Natural killer cell treated with Interleukin-12 subunit alpha and Interleukin-12 subunit beta and Interleukin-15 and Interleukin-18, amount 100 ng/mL, for 72 hours (primary cell): ENCODE data around the gene PRRC2A. TPM values are rescaled to one million over a fixed set of nuclear protein-coding genes. Genes with fewer than 3 reads are reported as not detected.

ENCODE experiments used
- ATAC-seq, 2 donors: fragments of 150-1000 bp; cut with Tn5 transposase in 1 of 2; sonication (Bioruptor Pico), chemical (Tn5 transposase) in 1 of 2; 2 replicates each; pipeline ENCODE4 v1.10.0; 2021
- DNase-seq: peaks from one replicate; pipeline ENCODE4 v3.0.0; 2022; ENCODE audit warnings: low spot score
- H3K27ac Mint-ChIP-seq, 2 donors: 1 replicate in 1 of 2; 2 replicates in 1 of 2; pipeline ENCODE4 v1.8.0; 2022; ENCODE audit warnings: mixed read lengths in 2 of 2, mild to moderate bottlenecking in 1 of 2, moderate library complexity in 1 of 2
- H3K27me3 Mint-ChIP-seq, 2 donors: 1 replicate in 1 of 2; 2 replicates in 1 of 2; pipeline ENCODE4 v1.8.0; 2022; ENCODE audit warnings: mixed read lengths in 2 of 2
- H3K36me3 Mint-ChIP-seq: one replicate; pipeline ENCODE4 v1.8.0; 2022; ENCODE audit warnings: mixed read lengths
- H3K4me1 Mint-ChIP-seq, 2 donors: 1 replicate in 1 of 2; 2 replicates in 1 of 2; pipeline ENCODE4 v1.8.0; 2022; ENCODE audit warnings: low read depth in 2 of 2, mixed read lengths in 2 of 2, mild to moderate bottlenecking in 1 of 2
- H3K4me3 Mint-ChIP-seq: one replicate; pipeline ENCODE4 v1.8.0; 2022; ENCODE audit warnings: mixed read lengths
- H3K9me3 Mint-ChIP-seq: 2 replicates; pipeline ENCODE4 v1.8.0; 2022; ENCODE audit warnings: mixed read lengths
- total RNA-seq, 2 donors: library from RNA; stranded (reverse); gene quantifications; one replicate each; pipeline ENCODE4 v1.2.3, GENCODE V29; 2022

PRRC2A gene
- total RNA-seq, 2 donors from 2014 or later, result 224 to 345 TPM

DNA sequence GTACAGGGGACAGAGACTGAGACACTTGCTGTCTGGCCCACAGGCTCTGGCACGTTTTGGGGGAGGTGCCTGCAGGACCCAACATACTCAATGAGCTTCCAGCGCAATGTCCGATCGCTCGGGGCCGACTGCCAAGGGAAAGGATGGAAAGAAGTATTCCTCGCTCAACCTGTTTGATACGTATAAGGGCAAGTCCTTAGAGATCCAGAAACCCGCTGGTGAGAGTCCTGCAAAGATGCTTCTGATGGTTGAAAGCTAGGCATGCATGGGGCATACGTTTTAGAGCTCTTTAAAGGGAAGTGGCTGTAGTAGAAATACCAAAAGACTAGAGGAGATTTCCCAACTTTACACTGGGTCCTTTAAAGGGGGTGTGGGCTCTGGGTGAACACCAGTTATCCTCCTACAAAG is 2.2 kb downstream of the PRRC2A start:
- H3K4me3 Mint-ChIP-seq, result peak overlapping the region; percentile 92
- ATAC-seq (no peak), DNase-seq (no peak)
- H3K27ac Mint-ChIP-seq, result peak overlapping the region; percentile 91 to 94
- H3K36me3 Mint-ChIP-seq, result peaks cover 35% of the 10 kb centered on the region
- no peaks in the 10 kb centered on the region for H3K27me3 Mint-ChIP-seq
- no peaks in the 10 kb centered on the region for H3K9me3 Mint-ChIP-seq
- H3K4me1 Mint-ChIP-seq, result peaks cover 27 to 36% of the 10 kb centered on the region in 2 donors

DNA sequence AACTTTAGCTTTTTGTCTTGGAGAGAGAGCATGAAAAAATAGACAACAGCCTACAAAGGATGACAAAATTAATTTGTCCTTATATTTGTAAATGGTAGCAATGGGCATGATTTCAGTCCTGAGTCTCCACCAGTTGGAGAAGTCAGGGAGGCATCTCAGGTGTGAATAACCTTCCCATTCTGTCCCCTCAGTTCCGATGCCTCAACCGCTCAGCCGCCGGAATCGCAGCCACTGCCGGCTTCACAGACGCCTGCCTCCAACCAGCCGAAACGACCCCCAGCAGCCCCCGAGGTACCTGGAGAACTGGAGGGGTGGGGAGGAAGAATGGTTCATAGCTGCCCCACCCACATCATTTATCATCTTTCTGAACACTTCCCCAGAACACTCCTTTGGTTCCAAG is 3.6 kb downstream of the PRRC2A start:
- no peak overlapping the region for H3K4me3 Mint-ChIP-seq
- H3K4me1 Mint-ChIP-seq, result peaks cover 31 to 42% of the 10 kb centered on the region in 2 donors
- DNase-seq, result no peak
- H3K36me3 Mint-ChIP-seq, result peaks cover 41% of the 10 kb centered on the region
- ATAC-seq, result no peak
- no peaks in the 10 kb centered on the region for H3K9me3 Mint-ChIP-seq
- H3K27me3 Mint-ChIP-seq, result no peaks in the 10 kb centered on the region
- no peak overlapping the region for H3K27ac Mint-ChIP-seq

DNA sequence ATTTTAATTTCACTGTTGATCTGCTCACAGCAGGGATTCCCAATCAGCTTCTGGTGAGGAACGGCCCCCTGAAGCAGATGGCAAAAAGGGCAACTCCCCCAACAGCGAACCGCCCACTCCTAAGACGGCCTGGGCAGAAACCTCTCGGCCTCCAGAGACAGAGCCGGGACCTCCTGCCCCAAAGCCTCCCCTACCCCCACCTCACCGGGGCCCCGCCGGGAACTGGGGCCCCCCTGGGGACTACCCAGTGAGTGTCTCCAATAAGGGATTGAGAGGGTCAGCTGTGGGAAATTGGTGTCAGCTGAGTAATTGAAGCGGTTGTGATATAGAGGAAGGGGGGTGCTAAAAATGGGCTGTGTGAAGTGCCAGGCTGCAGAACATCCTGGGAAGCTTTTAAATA is 6.4 kb downstream of the PRRC2A start:
- Mint-ChIP-seq H3K4me3 (no peak overlapping the region), H3K36me3 (peaks cover 43% of the 10 kb centered on the region), H3K9me3 (no peaks in the 10 kb centered on the region), H3K4me1 (peaks cover 27 to 33% of the 10 kb centered on the region in 2 donors), H3K27me3 (no peaks in the 10 kb centered on the region), H3K27ac (no peak overlapping the region)
- ATAC-seq, result no peak
- DNase-seq, result no peak

DNA sequence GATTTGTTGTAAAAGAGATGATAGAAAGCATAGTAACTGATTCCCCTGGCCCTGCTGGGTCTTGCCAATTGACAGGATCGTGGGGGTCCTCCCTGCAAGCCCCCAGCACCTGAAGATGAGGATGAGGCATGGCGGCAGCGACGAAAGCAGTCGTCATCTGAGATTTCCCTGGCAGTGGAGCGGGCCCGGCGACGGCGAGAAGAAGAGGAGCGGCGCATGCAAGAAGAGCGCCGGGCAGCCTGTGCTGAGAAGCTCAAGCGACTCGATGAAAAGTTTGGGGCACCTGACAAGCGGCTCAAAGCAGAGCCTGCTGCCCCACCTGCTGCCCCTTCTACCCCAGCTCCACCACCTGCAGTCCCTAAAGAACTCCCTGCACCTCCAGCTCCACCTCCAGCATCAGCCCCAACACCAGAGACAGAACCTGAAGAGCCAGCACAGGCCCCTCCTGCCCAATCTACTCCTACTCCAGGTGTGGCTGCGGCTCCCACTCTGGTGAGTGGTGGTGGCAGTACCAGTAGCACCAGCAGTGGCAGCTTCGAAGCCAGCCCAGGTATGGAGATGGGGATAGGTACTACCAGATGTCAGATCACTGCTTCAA is 7.3 kb downstream of the PRRC2A start:
- no peak overlapping the region for H3K27ac Mint-ChIP-seq
- DNase-seq (no peak), ATAC-seq (no peak)
- no peaks in the 10 kb centered on the region for H3K27me3 Mint-ChIP-seq
- H3K36me3 Mint-ChIP-seq, result peaks cover 36% of the 10 kb centered on the region
- H3K9me3 Mint-ChIP-seq, result no peaks in the 10 kb centered on the region
- H3K4me1 Mint-ChIP-seq, result peaks cover 19 to 25% of the 10 kb centered on the region in 2 donors
- H3K4me3 Mint-ChIP-seq, result no peak overlapping the region

DNA sequence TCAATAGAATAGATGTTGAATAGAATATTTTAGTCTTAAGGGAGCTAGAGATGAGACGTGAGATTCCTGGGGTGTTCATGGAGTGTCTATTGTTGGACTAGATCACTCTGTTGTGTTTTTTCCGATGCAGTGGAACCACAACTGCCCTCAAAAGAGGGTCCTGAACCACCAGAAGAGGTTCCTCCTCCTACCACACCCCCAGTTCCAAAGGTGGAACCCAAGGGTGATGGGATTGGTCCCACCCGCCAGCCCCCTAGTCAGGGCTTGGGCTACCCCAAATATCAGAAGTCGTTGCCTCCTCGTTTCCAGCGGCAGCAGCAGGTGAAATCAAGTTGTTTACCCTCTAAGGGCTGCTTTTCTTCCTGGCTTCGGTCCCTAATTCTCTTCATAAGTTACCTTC is 8.5 kb downstream of the PRRC2A start:
- Mint-ChIP-seq H3K27ac (no peak overlapping the region), H3K4me1 (peaks cover 20 to 23% of the 10 kb centered on the region in 2 donors), H3K9me3 (no peaks in the 10 kb centered on the region), H3K27me3 (no peaks in the 10 kb centered on the region), H3K36me3 (peaks cover 39% of the 10 kb centered on the region), H3K4me3 (no peak overlapping the region)
- no peak for DNase-seq
- ATAC-seq, result no peak

DNA sequence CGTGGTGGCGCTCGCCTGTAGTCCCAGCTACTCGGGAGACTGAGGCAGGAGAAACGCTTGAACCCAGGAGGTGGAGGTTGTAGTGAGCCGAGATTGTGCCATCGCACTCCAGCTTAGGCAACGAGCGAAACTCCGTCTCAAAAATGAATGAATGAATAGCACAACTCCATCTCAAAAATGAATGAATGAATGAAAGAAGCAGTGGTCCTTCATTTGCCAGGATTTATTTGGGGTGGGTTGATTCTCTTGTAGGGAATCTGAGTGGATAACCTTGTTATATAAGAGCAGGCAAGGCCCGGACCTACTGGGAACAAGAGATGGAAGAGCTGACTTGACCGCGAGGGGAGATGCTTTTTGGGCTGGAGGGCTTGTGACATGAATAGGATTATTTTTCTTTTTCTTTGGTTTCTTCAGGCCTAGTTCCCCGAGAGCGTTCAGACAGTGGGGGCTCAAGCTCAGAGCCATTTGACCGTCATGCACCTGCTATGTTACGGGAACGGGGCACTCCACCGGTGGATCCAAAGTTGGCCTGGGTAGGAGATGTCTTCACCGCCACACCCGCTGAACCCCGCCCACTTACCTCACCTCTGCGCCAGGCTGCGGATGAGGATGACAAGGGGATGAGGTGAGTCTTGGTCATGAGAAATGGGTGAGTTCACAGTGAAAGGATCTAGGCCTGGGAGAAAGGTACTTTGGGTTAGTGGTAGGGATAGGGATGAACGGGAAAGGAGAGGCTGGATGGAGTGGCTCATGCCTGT is 9.8 kb downstream of the PRRC2A start:
- H3K4me1 Mint-ChIP-seq, result peaks cover 21 to 23% of the 10 kb centered on the region in 2 donors
- peak overlapping the region in 1 of 2 donors; percentile 33 for H3K27ac Mint-ChIP-seq
- ATAC-seq (no peak), DNase-seq (no peak)
- peaks cover 46% of the 10 kb centered on the region for H3K36me3 Mint-ChIP-seq
- H3K4me3 Mint-ChIP-seq, result no peak overlapping the region
- H3K27me3 Mint-ChIP-seq, result no peaks in the 10 kb centered on the region
- H3K9me3 Mint-ChIP-seq, result no peaks in the 10 kb centered on the region

DNA sequence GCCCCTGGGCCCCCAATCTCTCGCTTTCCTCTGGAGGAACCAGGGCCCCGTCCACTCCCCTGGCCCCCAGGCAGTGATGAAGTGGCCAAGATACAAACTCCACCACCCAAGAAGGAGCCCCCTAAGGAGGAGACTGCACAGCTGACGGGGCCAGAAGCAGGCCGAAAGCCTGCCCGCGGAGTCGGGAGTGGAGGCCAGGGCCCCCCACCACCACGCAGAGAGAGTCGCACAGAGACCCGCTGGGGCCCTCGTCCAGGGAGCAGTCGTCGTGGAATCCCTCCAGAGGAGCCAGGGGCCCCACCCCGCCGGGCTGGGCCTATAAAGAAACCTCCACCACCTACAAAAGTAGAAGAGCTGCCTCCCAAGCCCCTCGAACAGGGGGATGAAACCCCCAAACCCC is 10.7 kb downstream of the PRRC2A start:
- ATAC-seq, result no peak
- peak overlapping the region in 1 of 2 donors; percentile 48 for H3K27ac Mint-ChIP-seq
- no peak for DNase-seq
- H3K4me1 Mint-ChIP-seq, result peaks cover 19 to 21% of the 10 kb centered on the region in 2 donors
- H3K4me3 Mint-ChIP-seq, result no peak overlapping the region
- H3K27me3 Mint-ChIP-seq, result no peaks in the 10 kb centered on the region
- no peaks in the 10 kb centered on the region for H3K9me3 Mint-ChIP-seq
- peaks cover 47% of the 10 kb centered on the region for H3K36me3 Mint-ChIP-seq

DNA sequence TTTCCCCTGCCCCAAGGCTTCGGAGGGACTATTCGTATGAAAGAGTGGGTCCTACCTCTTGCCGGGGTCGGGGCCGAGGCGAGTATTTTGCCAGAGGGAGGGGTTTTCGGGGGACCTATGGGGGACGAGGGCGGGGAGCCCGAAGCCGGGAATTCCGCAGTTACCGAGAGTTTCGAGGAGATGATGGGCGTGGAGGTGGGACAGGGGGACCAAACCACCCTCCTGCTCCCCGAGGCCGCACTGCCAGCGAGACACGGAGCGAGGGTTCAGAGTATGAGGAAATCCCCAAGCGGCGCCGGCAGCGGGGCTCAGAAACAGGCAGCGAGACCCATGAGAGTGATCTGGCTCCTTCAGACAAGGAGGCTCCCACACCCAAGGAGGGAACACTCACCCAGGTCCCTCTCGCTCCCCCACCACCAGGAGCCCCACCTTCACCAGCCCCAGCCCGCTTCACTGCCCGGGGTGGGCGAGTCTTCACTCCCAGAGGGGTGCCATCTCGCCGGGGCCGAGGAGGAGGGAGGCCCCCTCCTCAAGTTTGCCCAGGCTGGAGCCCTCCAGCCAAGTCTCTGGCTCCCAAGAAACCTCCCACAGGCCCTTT is 11.3 kb downstream of the PRRC2A start:
- Mint-ChIP-seq H3K4me3 (no peak overlapping the region), H3K4me1 (peaks cover 14 to 17% of the 10 kb centered on the region in 2 donors), H3K9me3 (no peaks in the 10 kb centered on the region), H3K27me3 (no peaks in the 10 kb centered on the region), H3K36me3 (peaks cover 41% of the 10 kb centered on the region), H3K27ac (peak overlapping the region in 1 of 2 donors; percentile 48)
- DNase-seq, result no peak
- ATAC-seq, result no peak

DNA sequence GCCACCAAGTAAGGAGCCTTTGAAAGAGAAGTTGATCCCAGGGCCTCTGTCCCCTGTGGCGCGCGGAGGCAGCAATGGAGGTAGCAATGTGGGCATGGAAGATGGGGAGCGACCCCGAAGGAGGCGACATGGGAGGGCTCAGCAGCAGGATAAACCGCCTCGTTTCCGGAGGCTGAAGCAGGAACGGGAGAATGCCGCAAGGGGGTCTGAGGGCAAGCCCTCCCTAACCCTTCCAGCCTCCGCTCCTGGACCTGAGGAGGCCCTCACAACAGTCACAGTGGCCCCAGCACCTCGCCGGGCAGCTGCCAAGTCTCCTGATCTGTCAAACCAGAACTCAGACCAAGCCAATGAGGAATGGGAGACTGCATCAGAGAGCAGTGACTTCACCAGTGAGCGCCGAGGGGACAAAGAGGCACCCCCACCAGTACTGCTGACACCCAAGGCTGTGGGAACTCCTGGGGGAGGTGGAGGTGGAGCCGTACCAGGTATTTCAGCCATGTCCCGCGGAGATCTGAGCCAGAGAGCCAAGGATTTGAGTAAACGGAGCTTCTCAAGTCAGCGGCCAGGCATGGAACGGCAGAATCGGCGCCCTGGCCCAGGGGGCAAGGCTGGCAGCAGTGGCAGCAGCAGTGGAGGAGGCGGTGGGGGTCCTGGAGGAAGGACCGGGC is 11.9 kb downstream of the PRRC2A start:
- peaks cover 35% of the 10 kb centered on the region for H3K36me3 Mint-ChIP-seq

DNA sequence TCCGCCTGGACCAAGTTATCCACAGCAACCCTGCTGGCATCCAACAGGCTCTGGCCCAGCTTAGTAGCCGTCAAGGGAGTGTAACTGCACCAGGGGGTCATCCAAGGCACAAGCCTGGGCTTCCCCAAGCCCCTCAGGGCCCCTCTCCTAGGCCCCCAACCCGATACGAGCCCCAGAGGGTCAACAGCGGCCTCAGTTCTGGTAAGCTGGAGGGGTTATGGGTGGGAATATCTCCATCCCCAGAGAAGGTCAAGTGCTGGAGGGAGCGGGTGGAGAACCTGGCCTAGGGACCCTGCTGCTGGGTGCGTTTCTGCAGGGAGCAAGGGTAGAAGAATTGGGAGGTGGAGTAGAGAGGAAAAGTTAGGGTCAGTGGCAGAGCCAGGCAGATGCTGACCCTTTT is 12.9 kb downstream of the PRRC2A start:
- peaks cover 26% of the 10 kb centered on the region for H3K36me3 Mint-ChIP-seq
- H3K4me1 Mint-ChIP-seq, result peaks cover 0 to 11% of the 10 kb centered on the region in 2 donors
- ATAC-seq, result no peak
- no peak overlapping the region for H3K27ac Mint-ChIP-seq
- no peak overlapping the region for H3K4me3 Mint-ChIP-seq
- H3K9me3 Mint-ChIP-seq, result no peaks in the 10 kb centered on the region
- no peaks in the 10 kb centered on the region for H3K27me3 Mint-ChIP-seq
- DNase-seq, result no peak

More for the DNA sequence above, 11.9 kb downstream of the PRRC2A start:
- Mint-ChIP-seq H3K27ac (peak overlapping the region in 1 of 2 donors; percentile 46), H3K4me3 (no peak overlapping the region), H3K27me3 (no peaks in the 10 kb centered on the region), H3K9me3 (no peaks in the 10 kb centered on the region), H3K4me1 (peaks cover 9 to 17% of the 10 kb centered on the region in 2 donors)
- ATAC-seq (no peak), DNase-seq (no peak)

DNA sequence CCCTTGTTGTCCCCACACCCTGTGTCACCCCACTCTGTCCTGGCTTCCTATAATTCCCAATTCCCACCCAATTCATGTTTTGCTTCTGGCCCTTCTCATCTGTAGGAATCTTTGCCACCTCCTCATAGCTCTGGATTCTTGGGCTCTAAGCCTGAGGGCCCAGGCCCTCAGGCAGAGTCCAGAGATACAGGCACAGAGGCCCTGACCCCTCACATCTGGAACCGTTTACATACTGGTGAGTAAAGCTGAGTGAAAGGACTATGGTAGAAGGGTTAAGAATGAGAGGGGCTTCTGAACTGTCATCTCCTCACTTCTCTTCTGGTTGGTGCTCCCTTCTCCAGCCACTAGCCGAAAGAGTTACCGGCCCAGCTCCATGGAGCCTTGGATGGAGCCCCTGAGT is 13.6 kb downstream of the PRRC2A start:
- Mint-ChIP-seq H3K27me3 (no peaks in the 10 kb centered on the region), H3K4me1 (peaks cover 0 to 11% of the 10 kb centered on the region in 2 donors), H3K9me3 (no peaks in the 10 kb centered on the region), H3K27ac (no peak overlapping the region), H3K36me3 (peaks cover 26% of the 10 kb centered on the region), H3K4me3 (no peak overlapping the region)
- ATAC-seq (no peak), DNase-seq (no peak)

DNA sequence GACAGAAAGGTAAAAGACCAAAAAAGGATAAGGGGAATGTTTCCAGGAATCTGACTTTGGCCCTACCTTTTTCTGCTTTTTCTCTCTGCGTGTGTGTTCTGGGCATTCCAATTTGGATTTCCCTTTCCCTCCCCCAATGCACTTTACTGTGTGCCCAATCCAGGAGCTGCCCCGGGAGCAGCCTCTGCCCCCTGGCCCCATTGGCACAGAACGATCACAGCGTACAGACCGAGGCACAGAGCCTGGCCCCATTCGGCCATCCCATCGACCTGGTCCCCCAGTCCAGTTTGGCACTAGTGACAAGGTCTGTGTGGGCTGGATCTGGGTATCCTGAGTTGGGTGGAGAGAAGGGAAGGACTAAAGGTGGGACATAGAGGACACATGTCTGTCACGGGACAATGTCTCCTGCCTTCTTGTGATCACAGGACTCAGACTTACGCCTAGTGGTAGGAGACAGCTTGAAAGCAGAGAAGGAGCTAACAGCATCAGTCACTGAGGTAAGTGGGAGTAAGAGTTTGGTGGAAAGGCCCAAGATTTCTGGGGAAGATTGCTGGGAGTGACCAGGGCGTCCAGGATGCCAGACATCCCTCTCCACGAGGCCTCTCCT is 14.6 kb downstream of the PRRC2A start:
- Mint-ChIP-seq H3K27me3 (no peaks in the 10 kb centered on the region), H3K36me3 (peaks cover 26% of the 10 kb centered on the region), H3K9me3 (no peaks in the 10 kb centered on the region), H3K4me3 (no peak overlapping the region), H3K27ac (no peak overlapping the region), H3K4me1 (peaks cover 0 to 15% of the 10 kb centered on the region in 2 donors)
- peak in 1 of 2 donors; percentile 30 for ATAC-seq
- DNase-seq, result no peak

DNA sequence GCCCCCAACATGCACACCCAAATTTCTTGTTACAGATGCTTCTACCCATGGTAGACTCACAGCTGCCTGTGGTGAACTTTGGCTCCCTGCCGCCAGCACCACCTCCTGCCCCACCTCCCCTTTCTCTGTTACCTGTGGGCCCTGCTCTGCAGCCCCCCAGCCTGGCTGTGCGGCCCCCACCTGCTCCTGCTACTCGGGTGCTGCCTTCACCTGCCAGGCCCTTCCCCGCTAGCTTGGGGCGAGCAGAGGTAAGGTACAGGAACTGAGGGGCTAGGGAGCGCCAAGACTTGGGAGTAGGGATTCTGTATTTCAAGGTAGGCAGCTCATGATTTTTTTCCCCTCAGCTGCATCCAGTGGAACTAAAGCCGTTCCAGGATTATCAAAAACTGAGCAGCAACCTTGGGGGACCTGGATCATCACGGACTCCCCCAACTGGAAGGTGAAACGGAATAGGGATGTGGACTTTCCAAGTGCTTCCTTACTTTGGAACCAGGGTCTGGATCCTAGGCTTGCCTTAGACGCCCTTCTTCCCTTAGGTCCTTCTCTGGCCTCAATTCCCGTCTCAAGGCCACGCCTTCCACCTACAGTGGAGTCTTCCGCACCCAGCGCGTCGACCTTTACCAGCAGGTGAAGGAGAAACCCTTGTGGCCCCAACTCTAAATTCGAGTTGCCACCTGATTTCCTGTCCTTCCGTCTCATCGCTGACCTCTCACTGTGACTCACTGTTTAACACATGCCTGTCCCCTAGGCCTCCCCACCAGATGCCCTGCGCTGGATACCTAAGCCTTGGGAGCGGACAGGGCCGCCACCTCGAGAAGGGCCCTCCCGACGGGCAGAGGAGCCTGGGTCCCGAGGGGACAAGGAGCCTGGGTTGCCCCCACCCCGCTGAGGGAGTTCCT is 16.4 kb downstream of the PRRC2A start:
- Mint-ChIP-seq H3K9me3 (no peaks in the 10 kb centered on the region), H3K4me1 (peaks cover 0 to 10% of the 10 kb centered on the region in 2 donors), H3K27me3 (no peaks in the 10 kb centered on the region), H3K27ac (no peak overlapping the region), H3K36me3 (peaks cover 26% of the 10 kb centered on the region), H3K4me3 (no peak overlapping the region)
- no peak for DNase-seq
- ATAC-seq, result no peak
